ENCODE data around the gene BEND3. TPM values are rescaled to one million over a fixed set of nuclear protein-coding genes. Genes with fewer than 3 reads are reported as not detected.

The BEND3 gene
- total RNA-seq, 5 donors from 2014 or later (not counting 1 experiment from before 2014, with no cell fraction given), result 1.1 to 2.0 (median 1.5) TPM

- CTCF ChIA-PET, result interaction anchor here (0.6 to 1.0 kb wide), 3 partner anchors 15 to 701 kb away, joined by 3 read pairs; partner anchors contain the start of gene CRYBG1 (in 1 of the 2)
- Mint-ChIP-seq H3K27me3 (no peaks in the 10 kb centered on the region), H3K4me1 (peaks cover 21 to 39% (median 24%) of the 10 kb centered on the region in 3 donors), H3K36me3 (no peaks in the 10 kb centered on the region), H3K4me3 (peak overlapping the region; percentile 47 to 64 (median 49)), H3K9me3 (no peaks in the 10 kb centered on the region), H3K27ac (peak overlapping the region; percentile 49 to 50)
- H3K27ac ChIP-seq (ENCODE audit: low read length), result no peak overlapping the region
- 32% methylated on average over 13 of the region's 14 CpGs for WGBS (ENCODE audit: insufficient coverage)
- no peaks in the 10 kb centered on the region for H3K27me3 ChIP-seq (replicated peaks in 1 of 2; ENCODE audit: control insufficient read depth in 2 of 2, extremely low read depth in 1 of 2, insufficient read depth in 2 of 2, low read length in 1 of 2)
- POLR2A ChIA-PET, result interaction anchor here (0.6 to 1.0 kb wide), 2 partner anchors 9 to 53 kb away, joined by 3 to 4 read pairs; no protein-coding TSS in a partner anchor
- H3K4me1 ChIP-seq (ENCODE audit: control insufficient read depth in 1 of 2, extremely low read depth in 1 of 2, insufficient read depth in 2 of 2, low read length in 2 of 2), result peaks cover 2 to 24% of the 10 kb centered on the region in 2 experiments
- no peaks in the 10 kb centered on the region for H3K9me3 ChIP-seq
- H3K4me3 ChIP-seq (ENCODE audit: control insufficient read depth in 1 of 2, extremely low read depth in 1 of 2, low read length in 1 of 2), result peak overlapping the region in 1 of 2 donors; percentile 22
- H3K36me3 ChIP-seq (ENCODE audit: control insufficient read depth in 2 of 2, extremely low read depth in 1 of 2, insufficient read depth in 1 of 2, low read length in 1 of 2), result no peaks in the 10 kb centered on the region
- ATAC-seq (replicated peaks in 1 of 4) (peak in 3 of 4 experiments; percentile 47 to 65 (median 48)), DNase-seq (peak in 3 of 35 experiments; percentile 2 to 20 (median 8))
Observed at GRCh38 chr6:107061125-107062020, 53.9 kb downstream of the BEND3 start.

GRCh38 chr6:107060704-107061103, 54.6 kb downstream of the BEND3 start:
- no peaks in the 10 kb centered on the region for H3K36me3 ChIP-seq (ENCODE audit: control insufficient read depth in 2 of 2, extremely low read depth in 1 of 2, insufficient read depth in 1 of 2, low read length in 1 of 2)
- no peaks in the 10 kb centered on the region for H3K9me3 Mint-ChIP-seq
- DNase-seq, result no peak
- WGBS (ENCODE audit: insufficient coverage), result 81% methylated on average over 4 of the region's 6 CpGs
- POLR2A ChIA-PET, result interaction anchor here (0.6 to 1.0 kb wide), 2 partner anchors 10 to 53 kb away, joined by 3 to 4 read pairs; no protein-coding TSS in a partner anchor
- no peak overlapping the region for H3K27ac Mint-ChIP-seq
- no peak overlapping the region for H3K4me3 ChIP-seq (ENCODE audit: control insufficient read depth in 1 of 2, extremely low read depth in 1 of 2, low read length in 1 of 2)
- H3K4me3 Mint-ChIP-seq, result no peak overlapping the region
- no peaks in the 10 kb centered on the region for H3K9me3 ChIP-seq
- H3K4me1 ChIP-seq (ENCODE audit: control insufficient read depth in 1 of 2, extremely low read depth in 1 of 2, insufficient read depth in 2 of 2, low read length in 2 of 2), result peaks cover 2 to 24% of the 10 kb centered on the region in 2 experiments
- ATAC-seq (replicated peaks in 1 of 4), result no peak
- no peaks in the 10 kb centered on the region for H3K27me3 ChIP-seq (replicated peaks in 1 of 2; ENCODE audit: control insufficient read depth in 2 of 2, extremely low read depth in 1 of 2, insufficient read depth in 2 of 2, low read length in 1 of 2)
- no peaks in the 10 kb centered on the region for H3K27me3 Mint-ChIP-seq
- CTCF ChIA-PET, result interaction anchor here in 1 of 2 donors (0.6 to 1.0 kb wide), 2 partner anchors 15 to 700 kb away, joined by 3 read pairs; partner anchors contain the start of gene CRYBG1
- peaks cover 21 to 39% (median 24%) of the 10 kb centered on the region in 3 donors for H3K4me1 Mint-ChIP-seq
- H3K36me3 Mint-ChIP-seq, result no peaks in the 10 kb centered on the region
- no peak overlapping the region for H3K27ac ChIP-seq (ENCODE audit: low read length)

- Mint-ChIP-seq H3K36me3 (no peaks in the 10 kb centered on the region), H3K4me1 (peaks cover 16 to 32% (median 17%) of the 10 kb centered on the region in 3 donors), H3K9me3 (no peaks in the 10 kb centered on the region), H3K4me3 (no peak overlapping the region), H3K27ac (no peak overlapping the region), H3K27me3 (no peaks in the 10 kb centered on the region)
- ChIA-PET POLR2A (interaction anchor here in 1 of 2 donors (0.6 kb wide), 1 partner anchor 495 kb away, joined by 3 read pairs; no protein-coding TSS in a partner anchor), CTCF (interaction anchor here in 1 of 2 donors (0.5 kb wide), 1 partner anchor 1142 kb away, joined by 3 read pairs; no protein-coding TSS in a partner anchor)
- H3K4me1 ChIP-seq (ENCODE audit: control insufficient read depth in 1 of 2, extremely low read depth in 1 of 2, insufficient read depth in 2 of 2, low read length in 2 of 2), result peaks cover 2 to 21% of the 10 kb centered on the region in 2 experiments
- no peaks in the 10 kb centered on the region for H3K27me3 ChIP-seq (replicated peaks in 1 of 2; ENCODE audit: control insufficient read depth in 2 of 2, extremely low read depth in 1 of 2, insufficient read depth in 2 of 2, low read length in 1 of 2)
- ATAC-seq (replicated peaks in 1 of 4) (no peak), DNase-seq (no peak)
- no peaks in the 10 kb centered on the region for H3K9me3 ChIP-seq
- H3K36me3 ChIP-seq (ENCODE audit: control insufficient read depth in 2 of 2, extremely low read depth in 1 of 2, insufficient read depth in 1 of 2, low read length in 1 of 2), result no peaks in the 10 kb centered on the region
- H3K27ac ChIP-seq (ENCODE audit: low read length), result no peak overlapping the region
- no peak overlapping the region for H3K4me3 ChIP-seq (ENCODE audit: control insufficient read depth in 1 of 2, extremely low read depth in 1 of 2, low read length in 1 of 2)
- 93% methylated on average over 3 of the region's 4 CpGs for WGBS (ENCODE audit: insufficient coverage)
Observed at GRCh38 chr6:107059606-107060005, 55.7 kb downstream of the BEND3 start.

- H3K36me3 Mint-ChIP-seq, result no peaks in the 10 kb centered on the region
- H3K9me3 Mint-ChIP-seq, result no peaks in the 10 kb centered on the region
- ChIA-PET POLR2A (no interaction called here), CTCF (no interaction called here)
- no peaks in the 10 kb centered on the region for H3K36me3 ChIP-seq (ENCODE audit: control insufficient read depth in 2 of 2, extremely low read depth in 1 of 2, insufficient read depth in 1 of 2, low read length in 1 of 2)
- no CpG with 5 or more reads among the region's 2 CpGs for WGBS (ENCODE audit: insufficient coverage)
- H3K9me3 ChIP-seq, result no peaks in the 10 kb centered on the region
- H3K27ac Mint-ChIP-seq, result no peak overlapping the region
- no peak overlapping the region for H3K27ac ChIP-seq (ENCODE audit: low read length)
- no peaks in the 10 kb centered on the region for H3K27me3 Mint-ChIP-seq
- no peak overlapping the region for H3K4me3 ChIP-seq (ENCODE audit: control insufficient read depth in 1 of 2, extremely low read depth in 1 of 2, low read length in 1 of 2)
- no peak overlapping the region for H3K4me3 Mint-ChIP-seq
- no peaks in the 10 kb centered on the region for H3K27me3 ChIP-seq (replicated peaks in 1 of 2; ENCODE audit: control insufficient read depth in 2 of 2, extremely low read depth in 1 of 2, insufficient read depth in 2 of 2, low read length in 1 of 2)
- ATAC-seq (replicated peaks in 1 of 4) (no peak), DNase-seq (no peak)
- peaks cover 2 to 14% of the 10 kb centered on the region in 2 experiments for H3K4me1 ChIP-seq (ENCODE audit: control insufficient read depth in 1 of 2, extremely low read depth in 1 of 2, insufficient read depth in 2 of 2, low read length in 2 of 2)
- H3K4me1 Mint-ChIP-seq, result peaks cover 13 to 21% (median 14%) of the 10 kb centered on the region in 3 donors
Observed at GRCh38 chr6:107057679-107058078, 57.6 kb downstream of the BEND3 start.

DNA sequence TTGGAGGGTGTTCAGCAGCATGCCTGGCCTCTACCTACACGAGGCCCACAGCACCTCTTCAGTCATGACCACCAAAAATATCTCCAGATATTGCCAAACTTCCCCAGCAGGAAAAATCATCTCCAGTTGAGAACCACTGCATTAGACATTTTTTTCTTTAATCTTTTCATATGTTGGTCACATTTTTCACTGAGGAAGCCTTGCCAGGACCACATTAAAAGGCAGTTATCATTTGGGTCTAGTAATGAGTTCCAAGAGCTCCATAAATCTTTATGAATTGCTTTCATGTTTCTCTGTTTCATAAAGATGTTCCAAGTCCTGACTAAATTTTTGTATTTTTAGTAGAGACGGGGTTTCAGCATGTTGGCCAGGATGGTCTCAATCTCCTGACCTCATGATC, 58.5 kb downstream of the BEND3 start:
- CTCF ChIA-PET, result no interaction called here
- DNase-seq (no peak), ATAC-seq (replicated peaks in 1 of 4) (no peak)
- H3K27me3 Mint-ChIP-seq, result no peaks in the 10 kb centered on the region
- H3K27ac Mint-ChIP-seq, result no peak overlapping the region
- Histone ChIP-seq H3K4me3 (ENCODE audit: control insufficient read depth in 1 of 2, extremely low read depth in 1 of 2, low read length in 1 of 2) (no peak overlapping the region), H3K36me3 (ENCODE audit: control insufficient read depth in 2 of 2, extremely low read depth in 1 of 2, insufficient read depth in 1 of 2, low read length in 1 of 2) (peaks cover 2% of the 10 kb centered on the region in 2 donors), H3K9me3 (no peaks in the 10 kb centered on the region), H3K27me3 (replicated peaks in 1 of 2; ENCODE audit: control insufficient read depth in 2 of 2, extremely low read depth in 1 of 2, insufficient read depth in 2 of 2, low read length in 1 of 2) (no peaks in the 10 kb centered on the region), H3K4me1 (ENCODE audit: control insufficient read depth in 1 of 2, extremely low read depth in 1 of 2, insufficient read depth in 2 of 2, low read length in 2 of 2) (peaks cover under 1 to 11% of the 10 kb centered on the region in 2 experiments), H3K27ac (ENCODE audit: low read length) (no peak overlapping the region)
- 80% methylated on average over 1 of the region's 2 CpGs for WGBS (ENCODE audit: insufficient coverage)
- POLR2A ChIA-PET, result no interaction called here
- H3K9me3 Mint-ChIP-seq, result no peaks in the 10 kb centered on the region
- H3K36me3 Mint-ChIP-seq, result no peaks in the 10 kb centered on the region
- peaks cover 5 to 14% (median 9%) of the 10 kb centered on the region in 3 donors for H3K4me1 Mint-ChIP-seq
- H3K4me3 Mint-ChIP-seq, result no peak overlapping the region

DNA sequence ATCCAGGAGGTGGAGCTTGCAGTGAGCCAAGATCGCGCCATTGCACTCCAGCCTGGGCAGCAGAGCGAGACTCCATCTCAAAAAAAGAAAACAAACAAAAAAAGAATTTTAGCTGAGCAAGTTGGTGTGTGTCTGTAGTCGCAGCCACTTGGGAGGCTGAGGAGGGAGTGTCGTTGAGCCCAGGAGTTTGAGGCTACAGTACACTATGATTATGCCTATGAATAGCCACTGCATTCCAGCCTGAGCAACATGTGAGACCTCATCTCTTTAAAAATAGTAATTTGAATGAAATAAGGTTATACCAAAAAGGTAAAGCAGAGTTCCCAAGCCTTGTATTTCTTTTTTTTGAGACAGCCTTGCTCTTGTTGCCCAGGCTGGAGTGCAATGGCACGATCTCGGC, 67.5 kb downstream of the BEND3 start:
- Histone ChIP-seq H3K9me3 (no peaks in the 10 kb centered on the region), H3K4me3 (ENCODE audit: control insufficient read depth in 1 of 2, extremely low read depth in 1 of 2, low read length in 1 of 2) (no peak overlapping the region), H3K27ac (ENCODE audit: low read length) (no peak overlapping the region), H3K27me3 (replicated peaks in 1 of 2; ENCODE audit: control insufficient read depth in 2 of 2, extremely low read depth in 1 of 2, insufficient read depth in 2 of 2, low read length in 1 of 2) (no peaks in the 10 kb centered on the region), H3K4me1 (ENCODE audit: control insufficient read depth in 1 of 2, extremely low read depth in 1 of 2, insufficient read depth in 2 of 2, low read length in 2 of 2) (no peaks in the 10 kb centered on the region), H3K36me3 (ENCODE audit: control insufficient read depth in 2 of 2, extremely low read depth in 1 of 2, insufficient read depth in 1 of 2, low read length in 1 of 2) (peaks cover 9 to 26% of the 10 kb centered on the region in 2 donors)
- Mint-ChIP-seq H3K9me3 (no peaks in the 10 kb centered on the region), H3K36me3 (peaks cover 25% of the 10 kb centered on the region), H3K4me3 (no peak overlapping the region), H3K4me1 (no peaks in the 10 kb centered on the region), H3K27ac (no peak overlapping the region), H3K27me3 (no peaks in the 10 kb centered on the region)
- ATAC-seq (replicated peaks in 1 of 4), result no peak
- ChIA-PET POLR2A (no interaction called here), CTCF (interaction anchor here in 1 of 2 donors (0.6 kb wide), 1 partner anchor 957 kb away, joined by 3 read pairs; no protein-coding TSS in a partner anchor)
- 100% methylated on average over 1 of the region's 7 CpGs for WGBS (ENCODE audit: insufficient coverage)
- DNase-seq, result no peak

All from T-cell (primary cell).